Measurements from ENCODE around the gene FLACC1.

Gene FLACC1

GRCh38 chr2:201273330-201273983 lies 83.7 kb downstream of the FLACC1 start:
- in situ Hi-C loops (cut with HindIII; ENCODE audit: low sequenced_read_pairs), result no loop called here
- no peak overlapping the region for H3K4me3 ChIP-seq (ENCODE audit: low read depth, low read length)
- DNase-seq (ENCODE audit: low read depth), result no peak
- no peak for TF ChIP-seq CTCF (IDR thresholded peaks at IDR 0.05; ENCODE audit: low read depth, low read length, missing control alignments)

- in situ Hi-C loops (cut with HindIII; ENCODE audit: low sequenced_read_pairs), result no loop called here
- TF ChIP-seq CTCF (IDR thresholded peaks at IDR 0.05; ENCODE audit: low read depth, low read length, missing control alignments), result no peak
- H3K4me3 ChIP-seq (ENCODE audit: low read depth, low read length), result no peak overlapping the region
- DNase-seq (ENCODE audit: low read depth), result no peak
Measured at GRCh38 chr2:201271917-201272316, 85.2 kb downstream of the FLACC1 start.

- no peak for TF ChIP-seq CTCF (IDR thresholded peaks at IDR 0.05; ENCODE audit: low read depth, low read length, missing control alignments)
- DNase-seq (ENCODE audit: low read depth), result no peak
- no peak overlapping the region for H3K4me3 ChIP-seq (ENCODE audit: low read depth, low read length)
- in situ Hi-C loops (cut with HindIII; ENCODE audit: low sequenced_read_pairs), result no loop called here
Measured at GRCh38 chr2:201270293-201271001, 86.7 kb downstream of the FLACC1 start.

GRCh38 chr2:201269764-201270163 lies 87.4 kb downstream of the FLACC1 start:
- TF ChIP-seq CTCF (IDR thresholded peaks at IDR 0.05; ENCODE audit: low read depth, low read length, missing control alignments), result no peak
- in situ Hi-C loops (cut with HindIII; ENCODE audit: low sequenced_read_pairs), result no loop called here
- no peak overlapping the region for H3K4me3 ChIP-seq (ENCODE audit: low read depth, low read length)

GRCh38 chr2:201267278-201268030 lies 89.7 kb downstream of the FLACC1 start:
- in situ Hi-C loops (cut with HindIII; ENCODE audit: low sequenced_read_pairs), result no loop called here
- no peak overlapping the region for H3K4me3 ChIP-seq (ENCODE audit: low read depth, low read length)
- TF ChIP-seq CTCF (IDR thresholded peaks at IDR 0.05; ENCODE audit: low read depth, low read length, missing control alignments), result no peak
- no peak for DNase-seq (ENCODE audit: low read depth)

More at GRCh38 chr2:201269764-201270163, 87.4 kb downstream of the FLACC1 start:
- no peak for DNase-seq (ENCODE audit: low read depth)

- DNase-seq (ENCODE audit: low read depth), result no peak
- no peak overlapping the region for H3K4me3 ChIP-seq (ENCODE audit: low read depth, low read length)
- TF ChIP-seq CTCF (IDR thresholded peaks at IDR 0.05; ENCODE audit: low read depth, low read length, missing control alignments), result no peak
- in situ Hi-C loops (cut with HindIII; ENCODE audit: low sequenced_read_pairs), result no loop called here
Measured at GRCh38 chr2:201266629-201267028, 90.5 kb downstream of the FLACC1 start.
